Activated naive CD8-positive, alpha-beta T cell treated with anti-CD3 and anti-CD28 coated beads, Interleukin-2, amount 10 ng/mL, durations not matched to agents 7 days and 5 days (primary cell): ENCODE results near the gene APOC4. TPM values are rescaled to one million over a fixed set of nuclear protein-coding genes. Genes with fewer than 3 reads are reported as not detected.

ENCODE experiments used
- total RNA-seq, 2 experiments: library from RNA; stranded (reverse); gene quantifications; one replicate each; pipeline ENCODE4 v1.2.3, GENCODE V29; 2021

The APOC4 gene
- total RNA-seq, 2 experiments from 2014 or later: not detected

Other genes starting within 250 kb of the APOC4 start
- not detected for gene CEACAM16, start 243.1 kb upstream of the APOC4 start, total RNA-seq
- gene BCL3, start 193.5 kb upstream of the APOC4 start, total RNA-seq: 10 to 100 TPM; 25.0 to 28.8 TPM
- gene CBLC, start 164.3 kb upstream of the APOC4 start, total RNA-seq: not detected
- not detected for gene BCAM, start 133.1 kb upstream of the APOC4 start, total RNA-seq
- 1 to 10 TPM; 1.9 to 2.4 TPM for gene NECTIN2, start 95.9 kb upstream of the APOC4 start, total RNA-seq
- 10 to 100 TPM; 50.3 to 53.5 TPM for gene TOMM40, start 51.0 kb upstream of the APOC4 start, total RNA-seq
- 10 to 100 TPM; 10.5 to 12.9 TPM for gene APOE, start 36.4 kb upstream of the APOC4 start, total RNA-seq
- 10 to 100 TPM; 11.6 to 12.7 TPM for gene APOC1, start 27.6 kb upstream of the APOC4 start, total RNA-seq
- not detected for gene APOC2, start 3.8 kb downstream of the APOC4 start, total RNA-seq
- 10 to 100 TPM; 63.8 to 65.3 TPM for gene CLPTM1, start 13.1 kb downstream of the APOC4 start, total RNA-seq
- gene RELB, start 59.2 kb downstream of the APOC4 start, total RNA-seq: 10 to 100 TPM; 20.8 to 24.2 TPM
- 100 to 1,000 TPM; 128 to 129 TPM for gene CLASRP, start 96.8 kb downstream of the APOC4 start, total RNA-seq
- 1 to 10 TPM; 4.8 TPM for gene ZNF296, start 134.2 kb downstream of the APOC4 start, total RNA-seq
- gene GEMIN7, start 137.0 kb downstream of the APOC4 start, total RNA-seq: 10 to 100 TPM; 24.8 to 26.2 TPM
- 10 to 100 TPM; 29.5 to 31.9 TPM for gene PPP1R37, start 150.9 kb downstream of the APOC4 start, total RNA-seq
- under 1 TPM; 0.31 to 0.47 TPM for gene NKPD1, start 218.7 kb downstream of the APOC4 start, total RNA-seq
- 10 to 100 TPM; 61.1 to 63.6 TPM for gene TRAPPC6A, start 236.0 kb downstream of the APOC4 start, total RNA-seq
- gene BLOC1S3, start 236.5 kb downstream of the APOC4 start, total RNA-seq: 10 to 100 TPM; 21.9 to 22.8 TPM